Posterior vena cava (tissue), 2 donors: ENCODE results near the gene TMEM132C. TPM values are rescaled to one million over a fixed set of nuclear protein-coding genes. Genes with fewer than 3 reads are reported as not detected.

Source experiments
- DNase-seq: peaks from one replicate; pipeline ENCODE4 v3.0.0-alpha.2; 2020; ENCODE audit warnings: low spot score
- intact Hi-C, 2 donors: fragments of 100-400 bp; cut with DNase I; formaldehyde crosslinking; loops; one replicate each; pipeline versions ENCODE4 v1.14.1 to v1.14.2; 2022 to 2023
- total RNA-seq, 2 donors: library from RNA; stranded (reverse); fragmentation: NEBNext Ultra II Directional; extraction: Animal tissue kit (Norgen Biotek cat#: 25700); gene quantifications; one replicate each; pipeline ENCODE4 v1.2.1, GENCODE V29; 2021
- donor health status: DM: yes; HTN: yes; CAD: no.
- donor health status: DM: yes; HTN: yes; CAD: no.

TMEM132C gene
- total RNA-seq, 2 donors from 2014 or later, result 1.1 to 1.5 TPM

GRCh38 chr12:128387811-128388422 lies 120.9 kb downstream of the TMEM132C start:
- intact Hi-C loops, result no loop called here
- DNase-seq, result no peak

- intact Hi-C loops, result no loop called here
- DNase-seq, result no peak
Observed at GRCh38 chr12:128388461-128389000, 121.6 kb downstream of the TMEM132C start.

- DNase-seq, result no peak
- intact Hi-C loops, result no loop called here
Observed at GRCh38 chr12:128393346-128393745, 126.4 kb downstream of the TMEM132C start.

GRCh38 chr12:128394137-128394536 lies 127.2 kb downstream of the TMEM132C start:
- intact Hi-C loops, result no loop called here
- DNase-seq, result no peak

GRCh38 chr12:128399253-128399652 lies 132.3 kb downstream of the TMEM132C start:
- intact Hi-C loops, result no loop called here
- DNase-seq, result no peak

GRCh38 chr12:128402486-128403243 lies 135.7 kb downstream of the TMEM132C start:
- intact Hi-C loops, result no loop called here
- DNase-seq, result no peak

- DNase-seq, result no peak
- intact Hi-C loops, result no loop called here
Observed at GRCh38 chr12:128408669-128409068, 141.7 kb downstream of the TMEM132C start.

- intact Hi-C loops, result no loop called here
- no peak for DNase-seq
Observed at GRCh38 chr12:128415036-128415560, 148.1 kb downstream of the TMEM132C start.

GRCh38 chr12:128418944-128419343 lies 152.0 kb downstream of the TMEM132C start:
- intact Hi-C loops, result no loop called here
- DNase-seq, result no peak

- intact Hi-C loops, result no loop called here
- no peak for DNase-seq
Observed at GRCh38 chr12:128420163-128420562, 153.2 kb downstream of the TMEM132C start.

- no peak for DNase-seq
- intact Hi-C loops, result no loop called here
Observed at GRCh38 chr12:128421375-128421774, 154.4 kb downstream of the TMEM132C start.

- intact Hi-C loops, result no loop called here
- no peak for DNase-seq
Observed at GRCh38 chr12:128423205-128423604, 156.2 kb downstream of the TMEM132C start.

- intact Hi-C loops, result no loop called here
- DNase-seq, result no peak
Observed at GRCh38 chr12:128424931-128425431, 158.0 kb downstream of the TMEM132C start.

- intact Hi-C loops, result no loop called here
- no peak for DNase-seq
Observed at GRCh38 chr12:128425666-128426331, 158.8 kb downstream of the TMEM132C start.

- no peak for DNase-seq
Observed at GRCh38 chr12:128426511-128426910, 159.5 kb downstream of the TMEM132C start.

GRCh38 chr12:128439796-128440195 lies 172.8 kb downstream of the TMEM132C start:
- DNase-seq, result no peak
- intact Hi-C loops, result no loop called here

More at GRCh38 chr12:128426511-128426910, 159.5 kb downstream of the TMEM132C start:
- intact Hi-C loops, result no loop called here

- intact Hi-C loops, result no loop called here
- DNase-seq, result no peak
Observed at GRCh38 chr12:128442096-128442495, 175.1 kb downstream of the TMEM132C start.

- no peak for DNase-seq
- intact Hi-C loops, result no loop called here
Observed at GRCh38 chr12:128444598-128444997, 177.6 kb downstream of the TMEM132C start.

- DNase-seq, result no peak
- intact Hi-C loops, result no loop called here
Observed at GRCh38 chr12:128445415-128446127, 178.6 kb downstream of the TMEM132C start.
